ENCODE measurements around the gene LTBP2.
A peak's percentile ranks its signal among the peaks of the same experiment; 100 is the strongest.

Gene LTBP2

GRCh38 chr14:74637178-74637550 is 25.1 kb upstream of the LTBP2 start:
- DNase-seq = no peak

- no peak for DNase-seq
Measured at GRCh38 chr14:74636424-74637177, 24.6 kb upstream of the LTBP2 start.

GRCh38 chr14:74635847-74636246 is 23.8 kb upstream of the LTBP2 start:
- no peak for DNase-seq

GRCh38 chr14:74634964-74635363 is 22.9 kb upstream of the LTBP2 start:
- DNase-seq = no peak

GRCh38 chr14:74634481-74634880 is 22.4 kb upstream of the LTBP2 start:
- DNase-seq = no peak

GRCh38 chr14:74630881-74631690 is 19.0 kb upstream of the LTBP2 start:
- DNase-seq = no peak

GRCh38 chr14:74628418-74628817 is 16.4 kb upstream of the LTBP2 start:
- no peak for DNase-seq

- no peak for DNase-seq
Measured at GRCh38 chr14:74627076-74627475, 15.0 kb upstream of the LTBP2 start.

- DNase-seq = no peak
Measured at GRCh38 chr14:74622257-74622656, 10.2 kb upstream of the LTBP2 start.

- DNase-seq = no peak
Measured at GRCh38 chr14:74621556-74621955, 9.5 kb upstream of the LTBP2 start.

GRCh38 chr14:74620923-74621322 is 8.9 kb upstream of the LTBP2 start:
- DNase-seq = no peak

- DNase-seq = no peak
Measured at GRCh38 chr14:74620497-74620921, 8.5 kb upstream of the LTBP2 start.

- DNase-seq = peak; percentile 56
Measured at GRCh38 chr14:74619672-74620131, 7.7 kb upstream of the LTBP2 start.

- no peak for DNase-seq
Measured at GRCh38 chr14:74618078-74618952, 6.3 kb upstream of the LTBP2 start.

GRCh38 chr14:74616996-74617700 is 5.1 kb upstream of the LTBP2 start:
- DNase-seq = no peak

GRCh38 chr14:74616507-74616906 is 4.5 kb upstream of the LTBP2 start:
- DNase-seq = no peak

- no peak for DNase-seq
Measured at GRCh38 chr14:74615735-74616134, 3.7 kb upstream of the LTBP2 start.

GRCh38 chr14:74614508-74615495 is 2.8 kb upstream of the LTBP2 start:
- no peak for DNase-seq

GRCh38 chr14:74613211-74613914 is 1.3 kb upstream of the LTBP2 start:
- DNase-seq = no peak

GRCh38 chr14:74612350-74613021 is 449 bp upstream of the LTBP2 start:
- peak; percentile 31 for DNase-seq
